AG10803 (cell line): Measurements from ENCODE around the gene PLXNA4.

Experiments
- DNase-seq: peaks from one replicate; pipeline ENCODE4 v3.0.0; 2010; ENCODE audit warnings: low read depth
- H3K4me3 ChIP-seq: 2 replicates; pipeline ENCODE4 v1.5.1; 2011; ENCODE audit warnings: mild to moderate bottlenecking, low read length, control low read depth
- CTCF ChIP-seq: conservative IDR thresholded peaks from 2 replicates; pipeline ENCODE4 v1.5.1; 2011; ENCODE audit warnings: mild to moderate bottlenecking, low read length, control low read depth, inconsistent platforms

PLXNA4 gene

GRCh38 chr7:132364226-132364625, 212.0 kb downstream of the PLXNA4 start:
- DNase-seq, result no peak
- TF ChIP-seq CTCF, result no peak
- H3K4me3 ChIP-seq, result no peak overlapping the region

- H3K4me3 ChIP-seq, result no peak overlapping the region
- no peak for TF ChIP-seq CTCF
- no peak for DNase-seq
Measured at GRCh38 chr7:132362059-132362458, 214.2 kb downstream of the PLXNA4 start.

- TF ChIP-seq CTCF, result no peak
- no peak overlapping the region for H3K4me3 ChIP-seq
- no peak for DNase-seq
Measured at GRCh38 chr7:132361146-132361545, 215.1 kb downstream of the PLXNA4 start.

GRCh38 chr7:132359743-132360142, 216.5 kb downstream of the PLXNA4 start:
- H3K4me3 ChIP-seq, result no peak overlapping the region
- no peak for DNase-seq
- no peak for TF ChIP-seq CTCF

GRCh38 chr7:132355048-132355447, 221.2 kb downstream of the PLXNA4 start:
- no peak for DNase-seq
- no peak overlapping the region for H3K4me3 ChIP-seq
- no peak for TF ChIP-seq CTCF

- peak; percentile 76 for DNase-seq
- no peak for TF ChIP-seq CTCF
- no peak overlapping the region for H3K4me3 ChIP-seq
Measured at GRCh38 chr7:132354527-132354926, 221.7 kb downstream of the PLXNA4 start.

- no peak for TF ChIP-seq CTCF
- DNase-seq, result peak; percentile 26
Measured at GRCh38 chr7:132353936-132354335, 222.3 kb downstream of the PLXNA4 start.

More at GRCh38 chr7:132353936-132354335, 222.3 kb downstream of the PLXNA4 start:
- H3K4me3 ChIP-seq, result no peak overlapping the region
